GM19438 (cell line): ENCODE data around the gene ALDH3B1.

Experiments
- ATAC-seq: cut with Tn5 transposase; IDR thresholded peaks from one replicate; pipeline ENCODE4 v1.9.1; 2021; ENCODE audit warnings: low read depth; ENCODE audit not compliant: unreplicated experiment

ALDH3B1 gene

GRCh38 chr11:68012044-68012842, 2.1 kb downstream of the ALDH3B1 start:
- ATAC-seq: no peak

GRCh38 chr11:68012843-68013610, 2.9 kb downstream of the ALDH3B1 start:
- ATAC-seq: no peak

- no peak for ATAC-seq
Observed at GRCh38 chr11:68013611-68014156, 3.6 kb downstream of the ALDH3B1 start.

GRCh38 chr11:68014157-68014946, 4.2 kb downstream of the ALDH3B1 start:
- ATAC-seq: no peak

GRCh38 chr11:68014947-68015447, 4.9 kb downstream of the ALDH3B1 start:
- no peak for ATAC-seq

GRCh38 chr11:68015467-68015866, 5.3 kb downstream of the ALDH3B1 start:
- no peak for ATAC-seq

- no peak for ATAC-seq
Observed at GRCh38 chr11:68016161-68016903, 6.2 kb downstream of the ALDH3B1 start.

GRCh38 chr11:68016904-68017817, 7.0 kb downstream of the ALDH3B1 start:
- ATAC-seq: no peak

GRCh38 chr11:68017980-68018729, 8.0 kb downstream of the ALDH3B1 start:
- no peak for ATAC-seq

GRCh38 chr11:68018730-68019190, 8.6 kb downstream of the ALDH3B1 start:
- ATAC-seq: no peak

GRCh38 chr11:68019486-68019885, 9.4 kb downstream of the ALDH3B1 start:
- no peak for ATAC-seq

- no peak for ATAC-seq
Observed at GRCh38 chr11:68020575-68020974, 10.4 kb downstream of the ALDH3B1 start.

GRCh38 chr11:68021167-68021787, 11.2 kb downstream of the ALDH3B1 start:
- ATAC-seq: no peak

- no peak for ATAC-seq
Observed at GRCh38 chr11:68022531-68022930, 12.4 kb downstream of the ALDH3B1 start.

- no peak for ATAC-seq
Observed at GRCh38 chr11:68024508-68024907, 14.4 kb downstream of the ALDH3B1 start.

- ATAC-seq: no peak
Observed at GRCh38 chr11:68025047-68025446, 14.9 kb downstream of the ALDH3B1 start.

- no peak for ATAC-seq
Observed at GRCh38 chr11:68026391-68027105, 16.4 kb downstream of the ALDH3B1 start.
